Stomach smooth muscle (tissue), 2 donors: ENCODE measurements around the gene SMARCAL1.

ENCODE experiments used
- H3K27ac ChIP-seq: one replicate; pipeline ENCODE4 v1.7.0; 2013; ENCODE audit warnings: mild to moderate bottlenecking, low read length, inconsistent platforms
- H3K27me3 ChIP-seq, 2 donors: one replicate each; pipeline ENCODE4 v1.7.0; 2013; ENCODE audit warnings: low read length in 2 of 2; ENCODE audit not compliant: insufficient read depth in 2 of 2, control insufficient read depth in 1 of 2
- H3K36me3 ChIP-seq, 2 donors: one replicate each; pipeline ENCODE4 v1.7.0; 2013; ENCODE audit warnings: low read length in 2 of 2; ENCODE audit not compliant: control insufficient read depth in 2 of 2, insufficient read depth in 2 of 2
- H3K4me1 ChIP-seq: one replicate; pipeline ENCODE4 v1.7.0; 2013; ENCODE audit warnings: low read length; ENCODE audit not compliant: control insufficient read depth, insufficient read depth
- H3K4me3 ChIP-seq, 2 donors: one replicate each; pipeline ENCODE4 v1.7.0; 2013; ENCODE audit warnings: low read length in 2 of 2
- H3K9ac ChIP-seq, 2 donors: one replicate each; pipeline ENCODE4 v1.7.0; 2013; ENCODE audit warnings: low read length in 2 of 2, mild to moderate bottlenecking in 1 of 2
- H3K9me3 ChIP-seq, 2 donors: one replicate each; pipeline ENCODE4 v1.7.0; 2013; ENCODE audit warnings: low read length in 2 of 2; ENCODE audit not compliant: control insufficient read depth in 2 of 2
- donor health status: healthy.
- donor health status: Pancreatic carcinoma.

The SMARCAL1 gene

DNA sequence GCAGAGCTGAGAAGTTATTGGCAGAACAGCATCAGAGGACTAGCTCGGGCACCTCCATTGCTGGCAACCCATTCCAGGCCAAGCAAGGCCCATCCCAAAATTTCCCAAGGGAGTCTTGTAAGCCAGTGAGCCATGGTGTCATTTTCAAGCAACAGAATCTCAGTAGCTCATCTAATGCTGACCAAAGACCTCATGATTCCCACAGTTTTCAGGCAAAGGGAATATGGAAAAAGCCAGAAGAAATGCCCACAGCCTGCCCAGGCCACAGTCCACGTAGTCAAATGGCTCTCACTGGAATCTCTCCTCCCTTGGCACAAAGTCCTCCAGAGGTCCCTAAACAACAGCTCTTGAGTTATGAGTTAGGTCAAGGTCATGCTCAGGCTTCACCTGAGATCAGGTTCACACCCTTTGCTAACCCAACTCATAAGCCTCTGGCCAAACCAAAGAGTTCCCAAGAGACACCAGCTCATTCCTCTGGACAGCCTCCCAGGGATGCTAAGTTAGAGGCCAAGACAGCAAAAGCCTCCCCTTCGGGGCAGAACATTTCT lies 2.6 kb downstream of the SMARCAL1 start:
- peaks cover 14 to 21% of the 10 kb centered on the region in 2 donors for H3K36me3 ChIP-seq
- no peaks in the 10 kb centered on the region for H3K27me3 ChIP-seq

GRCh38 chr2:216415541-216415940 lies 3.3 kb downstream of the SMARCAL1 start:
- no peak overlapping the region for H3K9ac ChIP-seq
- no peaks in the 10 kb centered on the region for H3K27me3 ChIP-seq
- H3K4me3 ChIP-seq, result no peak overlapping the region
- no peaks in the 10 kb centered on the region for H3K4me1 ChIP-seq
- H3K36me3 ChIP-seq, result peaks cover 18 to 27% of the 10 kb centered on the region in 2 donors
- no peaks in the 10 kb centered on the region for H3K9me3 ChIP-seq
- no peak overlapping the region for H3K27ac ChIP-seq

More for the DNA sequence above, 2.6 kb downstream of the SMARCAL1 start:
- no peaks in the 10 kb centered on the region for H3K9me3 ChIP-seq
- no peak overlapping the region for H3K4me3 ChIP-seq
- no peaks in the 10 kb centered on the region for H3K4me1 ChIP-seq
- H3K27ac ChIP-seq, result no peak overlapping the region
- H3K9ac ChIP-seq, result no peak overlapping the region

DNA sequence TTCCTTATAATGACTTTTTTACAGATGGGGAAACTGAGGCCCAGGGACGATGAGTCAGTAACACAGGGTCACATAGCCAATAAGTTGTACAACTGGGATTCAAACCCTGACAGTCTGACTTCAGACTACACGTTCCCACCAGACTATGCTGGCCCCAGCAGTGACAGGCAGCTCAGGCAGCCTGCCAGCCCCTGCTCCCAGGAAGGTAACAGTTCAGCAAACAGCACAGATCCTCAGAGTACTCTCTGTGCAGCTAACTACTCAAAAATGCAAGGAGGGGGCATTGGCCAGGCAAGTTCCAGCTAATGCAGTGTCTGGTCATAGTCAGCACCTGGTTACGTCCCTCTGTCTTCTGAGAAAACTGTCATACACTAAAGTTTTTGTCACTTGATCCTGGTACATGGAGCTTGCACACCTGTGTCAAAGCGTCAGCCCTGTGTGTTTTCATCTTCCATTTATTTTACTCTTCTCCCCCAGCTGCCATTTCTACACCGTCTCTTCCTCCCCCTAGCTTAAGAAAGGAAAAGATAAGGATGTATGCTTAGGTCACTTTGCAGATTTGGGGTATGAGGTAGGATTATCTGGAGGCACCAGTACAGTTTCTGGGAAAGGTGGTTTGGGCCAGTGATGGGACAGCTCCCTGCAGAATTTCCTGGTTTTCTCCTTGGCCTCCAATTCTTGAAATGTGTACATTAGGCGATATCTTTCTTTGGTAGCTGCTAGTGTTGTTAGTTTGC lies 4.5 kb downstream of the SMARCAL1 start:
- Histone ChIP-seq H3K4me3 (no peak overlapping the region), H3K4me1 (no peaks in the 10 kb centered on the region), H3K9me3 (no peaks in the 10 kb centered on the region), H3K27me3 (no peaks in the 10 kb centered on the region), H3K27ac (no peak overlapping the region), H3K9ac (no peak overlapping the region), H3K36me3 (peaks cover 21 to 37% of the 10 kb centered on the region in 2 donors)

- Histone ChIP-seq H3K4me3 (no peak overlapping the region), H3K27ac (no peak overlapping the region), H3K9me3 (no peaks in the 10 kb centered on the region), H3K9ac (no peak overlapping the region), H3K4me1 (no peaks in the 10 kb centered on the region), H3K36me3 (peaks cover 43 to 56% of the 10 kb centered on the region in 2 donors), H3K27me3 (no peaks in the 10 kb centered on the region)
These were observed 6.7 kb downstream of the SMARCAL1 start for GRCh38 chr2:216418981-216419380.

DNA sequence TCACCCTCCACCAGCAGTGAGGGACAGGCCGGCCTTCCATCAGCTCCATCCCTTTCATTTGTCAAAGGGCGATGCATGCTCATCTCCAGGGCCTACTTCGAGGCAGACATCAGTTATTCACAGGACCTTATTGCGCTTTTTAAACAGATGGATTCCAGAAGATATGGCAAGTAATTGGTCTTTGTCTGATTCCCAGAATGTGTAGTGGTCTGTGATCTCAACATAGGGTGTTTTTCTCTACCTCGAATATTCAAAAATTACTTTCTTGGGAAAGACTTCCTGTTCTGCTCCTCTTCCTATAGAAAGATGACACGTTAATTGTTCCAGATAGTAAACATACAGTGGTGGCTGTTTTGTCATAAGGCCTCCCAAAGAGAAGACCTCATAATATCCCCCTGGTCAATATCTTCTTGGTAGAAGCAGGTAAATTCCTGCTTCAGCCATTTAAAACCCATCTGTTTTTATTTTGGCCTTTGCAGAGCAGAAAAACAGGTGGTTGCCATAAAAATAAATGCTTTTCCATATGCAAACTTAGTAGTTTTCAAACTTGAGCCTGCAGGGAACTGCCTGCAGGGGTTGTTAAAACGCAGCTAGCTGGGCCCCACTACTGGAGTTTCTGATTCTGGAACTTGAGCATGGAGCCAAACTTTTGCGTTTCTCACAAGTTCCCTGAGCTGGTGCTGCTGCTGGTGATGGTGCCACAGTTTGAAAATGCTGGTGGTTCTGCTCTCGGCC lies 8.2 kb downstream of the SMARCAL1 start:
- no peak overlapping the region for H3K9ac ChIP-seq
- no peaks in the 10 kb centered on the region for H3K27me3 ChIP-seq
- H3K9me3 ChIP-seq, result no peaks in the 10 kb centered on the region
- no peak overlapping the region for H3K4me3 ChIP-seq
- H3K36me3 ChIP-seq, result peaks cover 58 to 64% of the 10 kb centered on the region in 2 donors
- no peaks in the 10 kb centered on the region for H3K4me1 ChIP-seq
- no peak overlapping the region for H3K27ac ChIP-seq

DNA sequence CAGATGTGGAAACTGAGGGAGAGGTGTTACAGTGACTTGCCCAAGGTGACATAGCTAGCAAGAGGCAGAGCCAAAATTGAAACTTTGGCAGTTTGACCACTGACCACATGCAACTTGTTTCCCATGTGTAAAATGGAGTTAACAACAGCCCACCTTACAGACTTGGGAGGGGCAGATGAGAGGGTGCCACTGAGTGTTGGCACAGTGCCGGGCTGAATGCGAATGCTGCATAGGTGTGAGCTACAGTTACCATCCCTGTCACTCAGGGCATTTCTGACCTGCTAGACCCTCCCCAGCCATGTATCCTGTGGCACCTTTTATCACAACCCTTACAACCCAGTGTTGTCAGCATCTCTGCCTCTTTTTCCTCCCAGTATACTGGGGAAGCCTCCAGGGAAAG lies 10.8 kb downstream of the SMARCAL1 start:
- H3K36me3 ChIP-seq, result peaks cover 47 to 58% of the 10 kb centered on the region in 2 donors
- no peak overlapping the region for H3K9ac ChIP-seq

DNA sequence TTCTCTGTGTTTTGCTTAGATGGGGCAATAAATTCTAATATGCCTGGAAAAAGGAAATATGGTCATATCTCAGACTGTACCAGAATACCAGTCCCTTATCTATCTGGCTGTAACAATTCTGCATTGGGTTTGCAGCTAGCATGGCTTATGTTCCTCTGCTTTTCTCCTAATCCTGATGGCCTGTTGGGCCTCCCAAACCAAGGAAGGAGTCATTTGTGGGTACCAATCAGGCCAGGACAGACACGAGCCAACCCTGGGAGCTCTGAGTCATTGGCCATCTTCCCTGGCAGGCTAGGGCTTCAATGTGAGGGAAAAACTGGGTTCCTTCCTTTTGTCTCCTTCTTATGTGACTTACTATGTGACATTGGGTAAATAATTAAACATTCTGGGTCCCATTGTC lies 12.0 kb downstream of the SMARCAL1 start:
- H3K36me3 ChIP-seq, result peaks cover 54 to 67% of the 10 kb centered on the region in 2 donors

More for the DNA sequence above, 10.8 kb downstream of the SMARCAL1 start:
- Histone ChIP-seq H3K27ac (no peak overlapping the region), H3K4me3 (no peak overlapping the region), H3K9me3 (no peaks in the 10 kb centered on the region), H3K4me1 (no peaks in the 10 kb centered on the region), H3K27me3 (no peaks in the 10 kb centered on the region)

DNA sequence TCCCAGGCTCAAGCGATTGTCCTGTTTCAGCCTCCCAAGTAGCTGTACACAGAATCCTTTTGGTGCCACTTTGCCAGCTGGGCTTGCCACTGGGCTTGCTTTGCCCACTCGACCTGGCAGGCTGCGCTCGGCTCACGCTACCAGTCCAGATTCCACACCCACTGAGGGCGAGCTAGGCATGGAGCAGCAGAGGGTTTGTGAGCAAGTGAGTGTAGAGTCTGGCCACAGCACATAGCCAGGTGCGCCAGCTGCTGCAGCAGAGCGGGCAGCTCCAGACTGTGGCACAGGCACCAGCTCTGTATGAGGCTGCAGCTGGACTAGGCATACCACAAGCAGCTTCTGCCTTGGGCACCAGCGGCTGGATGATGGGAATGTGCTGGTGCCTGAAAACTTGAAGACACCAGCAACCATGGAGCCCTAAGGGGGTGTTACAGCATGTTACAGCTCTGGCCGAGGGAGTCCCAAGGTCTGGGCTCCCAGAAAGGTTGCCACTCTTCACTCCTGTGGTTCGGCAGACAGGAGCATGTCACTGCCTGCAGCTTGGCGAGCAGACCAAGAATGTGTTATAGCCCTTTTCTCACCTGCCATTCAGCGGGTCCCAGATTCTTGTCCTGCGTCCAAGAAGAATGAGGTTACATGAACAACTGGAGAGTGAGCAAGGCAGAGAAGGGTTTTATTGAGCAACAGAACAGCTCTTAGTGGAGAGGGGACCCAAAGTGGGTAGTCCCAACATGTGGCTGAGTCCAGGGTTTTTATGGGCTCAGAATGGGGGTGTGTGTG lies 12.9 kb downstream of the SMARCAL1 start:
- Histone ChIP-seq H3K9ac (no peak overlapping the region), H3K27ac (no peak overlapping the region), H3K9me3 (no peaks in the 10 kb centered on the region), H3K36me3 (peaks cover 62 to 72% of the 10 kb centered on the region in 2 donors), H3K4me3 (no peak overlapping the region), H3K27me3 (no peaks in the 10 kb centered on the region), H3K4me1 (no peaks in the 10 kb centered on the region)

More for the DNA sequence above, 12.0 kb downstream of the SMARCAL1 start:
- H3K4me1 ChIP-seq, result no peaks in the 10 kb centered on the region
- no peaks in the 10 kb centered on the region for H3K9me3 ChIP-seq
- H3K27ac ChIP-seq, result no peak overlapping the region
- no peaks in the 10 kb centered on the region for H3K27me3 ChIP-seq
- H3K4me3 ChIP-seq, result no peak overlapping the region
- no peak overlapping the region for H3K9ac ChIP-seq

GRCh38 chr2:216426166-216426777 lies 14.0 kb downstream of the SMARCAL1 start:
- no peak overlapping the region for H3K4me3 ChIP-seq
- H3K27me3 ChIP-seq, result no peaks in the 10 kb centered on the region
- H3K27ac ChIP-seq, result no peak overlapping the region
- H3K9me3 ChIP-seq, result no peaks in the 10 kb centered on the region
- no peaks in the 10 kb centered on the region for H3K4me1 ChIP-seq
- H3K36me3 ChIP-seq, result peaks cover 64 to 74% of the 10 kb centered on the region in 2 donors
- no peak overlapping the region for H3K9ac ChIP-seq

DNA sequence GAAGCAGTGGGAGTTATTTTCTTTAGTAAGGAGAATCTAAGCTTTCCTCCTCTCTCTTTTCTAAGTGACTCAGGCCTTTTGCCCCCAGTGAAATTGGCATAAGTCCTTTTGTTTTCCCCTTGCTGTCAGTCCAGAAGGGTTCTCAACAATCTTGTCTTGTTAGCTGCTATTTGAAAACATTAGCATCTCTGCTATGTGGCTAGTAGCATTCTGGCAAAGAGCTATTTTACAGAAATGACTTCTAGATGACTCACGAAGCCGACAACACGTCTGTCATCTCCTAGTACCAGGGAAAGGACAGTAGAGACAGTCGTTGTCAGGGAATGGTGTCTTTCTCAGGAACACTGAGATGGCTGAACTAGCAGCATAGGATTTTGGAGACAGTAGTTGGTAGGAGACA lies 14.7 kb downstream of the SMARCAL1 start:
- no peak overlapping the region for H3K4me3 ChIP-seq
- no peaks in the 10 kb centered on the region for H3K4me1 ChIP-seq
- no peak overlapping the region for H3K27ac ChIP-seq
- H3K9me3 ChIP-seq, result no peaks in the 10 kb centered on the region
- H3K27me3 ChIP-seq, result no peaks in the 10 kb centered on the region
- peaks cover 61 to 75% of the 10 kb centered on the region in 2 donors for H3K36me3 ChIP-seq
- H3K9ac ChIP-seq, result no peak overlapping the region
